NCI-H82 (cell line): ENCODE results near the gene KIT.
"Not testable (repeated sequence)": the region's sequence is repeated elsewhere in the genome, so short reads cannot be mapped to it uniquely, and the experiment has no call there.

ENCODE experiments used
- DNase-seq: peaks from one replicate; lab custom pipeline; 2025; lab: John Stamatoyannopoulos, UW

The KIT gene

DNA sequence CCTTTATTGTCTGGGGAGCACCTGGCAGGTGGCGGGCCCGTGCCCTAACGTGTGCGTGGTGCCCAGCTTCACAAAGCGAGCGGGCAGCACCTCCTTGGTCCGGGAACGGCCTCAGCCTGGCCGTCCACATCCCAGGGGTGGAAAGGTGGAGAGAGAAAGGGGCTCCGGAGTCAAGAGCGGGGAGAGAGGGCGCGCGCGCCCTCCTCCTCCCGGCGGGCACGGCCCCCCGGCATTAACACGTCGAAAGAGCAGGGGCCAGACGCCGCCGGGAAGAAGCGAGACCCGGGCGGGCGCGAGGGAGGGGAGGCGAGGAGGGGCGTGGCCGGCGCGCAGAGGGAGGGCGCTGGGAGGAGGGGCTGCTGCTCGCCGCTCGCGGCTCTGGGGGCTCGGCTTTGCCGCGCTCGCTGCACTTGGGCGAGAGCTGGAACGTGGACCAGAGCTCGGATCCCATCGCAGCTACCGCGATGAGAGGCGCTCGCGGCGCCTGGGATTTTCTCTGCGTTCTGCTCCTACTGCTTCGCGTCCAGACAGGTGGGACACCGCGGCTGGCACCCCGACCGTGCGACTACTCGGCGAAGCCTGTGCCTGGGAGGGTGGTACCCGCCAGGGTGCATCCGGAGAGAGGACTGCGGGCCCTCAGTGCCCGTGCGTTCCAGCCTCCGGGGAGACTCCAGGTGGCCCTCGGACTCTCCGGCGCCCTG, at the start of gene KIT:
Gene KIT (plus strand): TSS at position 407 of the 701 bp plus-strand sequence. CDS start 58 bp downstream, at position 465.
- peak; percentile 78 for DNase-seq

DNA sequence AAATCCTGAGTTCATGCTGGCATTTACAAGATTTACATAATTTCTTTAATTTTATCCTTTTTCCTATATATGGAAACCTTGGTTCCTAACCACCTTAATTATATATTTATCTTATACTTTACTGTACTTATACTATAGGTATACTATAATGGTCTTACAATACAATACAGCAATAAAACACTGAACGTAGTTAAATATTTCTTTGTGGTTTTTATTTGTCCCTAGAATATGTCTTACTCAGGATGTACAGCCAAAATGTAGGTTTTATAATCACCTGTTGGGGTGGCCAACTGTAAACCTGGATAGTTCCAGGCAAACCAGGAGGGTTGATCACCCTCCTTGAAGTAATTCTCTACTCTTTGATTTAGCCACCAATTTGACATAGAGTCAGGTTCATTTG, 48.4 kb upstream of the KIT start:
- DNase-seq: no peak

DNA sequence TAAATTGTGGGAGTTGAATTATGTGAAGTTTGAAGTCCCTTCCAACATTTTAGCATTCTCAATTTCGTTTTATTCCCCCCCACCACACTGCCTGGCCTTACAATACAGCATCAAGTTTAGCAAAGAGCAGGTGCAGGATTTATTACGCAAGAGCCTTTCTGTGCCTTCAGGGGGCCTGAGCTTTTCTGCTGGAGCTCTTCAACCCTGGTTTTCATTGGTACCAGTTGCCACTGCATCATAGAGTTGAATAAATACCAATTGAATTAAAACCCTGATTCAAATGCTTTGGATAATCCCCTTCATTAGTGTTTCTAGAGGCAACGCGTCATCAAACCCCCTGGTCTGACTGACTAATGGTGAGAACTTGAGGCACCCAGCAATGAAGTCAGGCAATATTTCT, 43.6 kb upstream of the KIT start:
- no peak for DNase-seq

DNA sequence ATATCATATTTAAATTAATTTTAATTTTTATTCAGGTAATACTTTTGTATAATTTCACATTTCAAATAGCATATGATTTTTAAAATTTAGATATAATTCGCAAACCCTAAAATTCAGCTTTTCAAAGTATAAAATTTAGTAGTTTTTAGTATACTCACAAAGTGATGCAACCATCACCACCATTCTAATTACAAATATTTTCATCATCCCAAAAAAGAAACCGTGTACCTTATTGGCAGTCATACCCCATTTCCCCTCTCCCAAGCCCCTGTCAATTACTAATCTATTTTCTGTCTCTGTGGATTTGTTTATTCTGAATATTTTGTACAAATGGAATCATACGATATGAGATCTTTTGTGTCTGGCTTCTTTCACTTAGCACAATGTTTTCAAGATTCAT, 37.0 kb upstream of the KIT start:
- no peak for DNase-seq

DNA sequence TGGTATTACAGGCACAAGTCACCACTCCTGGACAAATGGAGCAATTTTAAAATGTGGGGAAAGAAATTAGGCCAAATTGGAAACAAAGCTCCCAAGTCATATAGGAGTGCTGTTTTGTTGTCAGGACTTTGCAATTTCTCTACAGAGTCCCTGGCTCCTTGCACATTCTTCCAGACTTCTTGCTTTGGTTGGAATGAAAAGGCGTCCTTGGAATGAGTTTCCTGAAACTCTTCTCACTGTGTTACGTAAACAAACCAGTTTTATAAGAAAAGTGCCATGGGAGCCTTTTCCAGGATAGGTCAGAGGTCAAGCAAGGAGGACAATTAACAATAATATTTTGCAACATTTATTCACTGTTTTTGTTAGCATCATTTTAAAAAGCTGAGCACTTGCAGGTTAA, 32.4 kb upstream of the KIT start:
- DNase-seq: no peak

DNA sequence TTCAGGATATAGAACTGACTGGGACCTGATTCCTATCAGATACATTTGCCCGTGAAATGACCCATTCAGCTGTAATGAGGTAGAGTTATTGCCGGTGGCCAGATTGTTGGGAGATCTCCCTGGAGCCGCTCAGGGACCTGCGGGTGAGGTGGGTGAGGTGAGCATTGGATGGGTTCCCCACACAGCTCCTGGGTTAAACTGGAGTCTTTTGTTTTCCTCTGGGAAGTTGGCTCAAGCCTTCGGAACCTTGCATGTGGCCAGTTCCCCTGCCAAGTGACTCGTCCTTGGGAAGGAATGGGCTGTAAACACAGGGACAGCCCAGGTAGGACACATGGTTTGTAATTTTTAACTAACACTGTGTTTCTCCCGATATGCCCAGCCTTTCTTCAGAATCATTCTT, 31.6 kb upstream of the KIT start:
- DNase-seq: no peak

DNA sequence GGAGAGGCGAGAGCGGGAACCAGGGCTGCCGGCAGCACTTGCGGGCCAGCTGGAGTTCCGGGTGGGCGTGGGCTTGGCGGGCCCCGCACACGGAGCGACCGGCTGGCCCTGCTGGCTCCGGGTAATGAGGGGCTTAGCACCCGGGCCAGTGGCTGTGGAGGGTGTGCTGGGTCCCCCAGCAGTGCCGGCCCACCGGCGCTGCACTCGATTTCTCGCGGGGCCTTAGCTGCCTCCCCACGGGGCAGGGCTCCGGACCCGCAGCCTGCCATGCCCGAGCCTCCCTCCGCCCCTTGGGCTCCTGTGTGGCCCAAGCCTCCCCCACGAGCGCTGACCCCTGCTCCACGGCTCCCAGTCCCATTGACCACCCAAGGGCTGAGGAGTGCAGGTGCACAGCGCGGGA, 25.2 kb upstream of the KIT start:
- no peak for DNase-seq

DNA sequence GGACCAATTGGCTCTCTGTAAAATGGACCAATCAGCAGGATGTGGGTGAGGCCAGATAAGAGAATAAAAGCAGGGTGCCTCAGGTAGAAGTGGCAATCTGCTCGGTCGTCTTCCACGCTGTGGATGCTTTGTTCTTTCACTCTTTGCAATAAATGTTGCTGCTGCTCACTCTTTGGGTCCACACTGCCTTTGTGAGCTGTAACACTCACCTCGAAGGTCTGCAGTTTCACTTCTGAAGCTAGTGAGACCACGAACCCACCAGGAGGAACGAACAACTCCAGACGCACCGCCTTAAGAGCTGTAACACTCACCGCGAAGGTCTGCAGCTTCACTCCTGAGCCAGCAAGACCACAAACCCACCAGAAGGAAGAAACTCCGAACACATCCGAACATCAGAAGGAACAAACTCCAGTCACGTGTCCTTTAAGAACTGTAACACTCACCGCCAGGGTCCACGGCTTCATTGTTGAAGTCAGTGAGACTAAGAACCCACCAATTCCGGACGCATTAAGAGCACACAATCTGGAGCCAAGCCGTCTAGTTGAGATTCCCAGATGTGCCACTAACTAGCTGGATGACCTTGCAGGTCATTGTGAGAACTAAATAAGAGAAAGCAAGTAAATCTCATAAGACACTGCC, 24.5 kb upstream of the KIT start:
- DNase-seq: not testable (repeated sequence)

DNA sequence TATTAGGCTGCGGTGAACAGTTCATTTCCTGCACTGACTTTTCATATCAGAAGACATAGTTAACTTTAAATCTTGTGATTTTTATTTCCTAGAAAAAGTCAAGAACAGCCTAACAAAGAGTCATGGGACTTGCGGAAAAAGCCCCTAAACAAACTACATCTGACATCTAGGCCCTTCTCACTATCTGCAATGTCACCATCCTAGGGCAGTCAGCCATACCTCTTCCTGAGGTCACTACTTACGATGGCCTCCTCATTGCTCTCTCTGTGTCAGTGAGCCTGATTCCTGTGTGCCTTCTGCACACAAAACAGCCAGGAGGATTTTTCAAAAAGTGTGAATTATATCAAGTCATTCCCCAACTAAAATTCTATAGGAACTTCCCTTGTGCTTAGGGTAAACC, 22.4 kb upstream of the KIT start:
- no peak for DNase-seq

DNA sequence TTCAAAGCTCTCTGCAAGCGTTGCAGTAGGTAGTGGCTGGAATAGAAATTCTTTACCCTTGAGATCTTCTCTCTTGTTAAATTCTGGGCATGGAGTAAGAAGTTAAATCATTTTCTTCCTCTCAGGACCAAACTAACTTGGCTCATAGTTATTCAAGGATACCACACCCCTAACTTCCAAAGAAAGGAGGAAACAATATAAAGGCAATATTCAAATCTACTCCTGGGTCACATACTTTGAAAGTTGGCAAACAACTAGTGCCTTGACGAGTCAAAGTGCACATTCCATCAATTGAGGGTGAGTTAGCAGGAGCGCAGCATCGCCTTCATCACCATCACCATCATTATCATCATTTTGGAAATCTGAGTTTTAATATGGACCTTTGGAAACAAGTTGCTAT, 20.4 kb upstream of the KIT start:
- DNase-seq: no peak

DNA sequence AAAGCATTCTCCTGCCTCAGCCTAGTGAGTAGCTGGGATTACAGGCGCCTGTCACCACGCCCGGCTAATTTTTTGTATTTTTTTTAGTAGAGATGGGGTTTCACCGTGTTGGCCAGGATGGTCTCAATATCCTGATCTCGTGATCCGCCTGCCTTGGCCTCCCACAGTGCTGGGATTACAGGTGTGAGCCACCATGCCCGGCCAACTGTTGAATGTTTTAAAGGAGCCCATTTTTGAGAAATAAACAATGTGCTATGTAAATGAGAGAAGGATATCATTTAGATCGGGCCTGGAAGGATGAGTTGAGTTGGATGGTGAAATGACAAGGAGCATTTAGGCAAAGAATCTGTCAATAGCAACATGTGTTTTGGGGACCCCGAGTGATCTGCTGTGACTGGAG, 16.7 kb upstream of the KIT start:
- DNase-seq: not testable (repeated sequence)

DNA sequence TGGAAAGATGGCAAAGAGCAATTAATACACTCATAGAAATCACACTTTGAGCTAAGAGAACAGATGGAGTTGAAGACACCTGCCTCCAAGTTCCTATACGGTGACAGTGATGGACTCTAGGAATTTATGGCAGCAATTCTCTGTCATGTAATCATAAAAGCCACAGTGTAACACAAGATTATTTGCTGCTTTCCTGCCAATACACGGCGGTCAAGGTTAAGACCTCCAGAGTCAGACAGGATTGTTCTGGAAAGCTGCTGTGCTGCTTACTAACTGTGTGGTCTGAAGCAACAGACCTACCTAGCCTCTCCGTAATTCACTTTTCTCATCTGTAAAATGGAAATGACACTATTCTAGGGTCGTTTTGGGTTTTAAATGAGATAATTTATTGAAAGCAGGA, 14.6 kb upstream of the KIT start:
- no peak for DNase-seq

DNA sequence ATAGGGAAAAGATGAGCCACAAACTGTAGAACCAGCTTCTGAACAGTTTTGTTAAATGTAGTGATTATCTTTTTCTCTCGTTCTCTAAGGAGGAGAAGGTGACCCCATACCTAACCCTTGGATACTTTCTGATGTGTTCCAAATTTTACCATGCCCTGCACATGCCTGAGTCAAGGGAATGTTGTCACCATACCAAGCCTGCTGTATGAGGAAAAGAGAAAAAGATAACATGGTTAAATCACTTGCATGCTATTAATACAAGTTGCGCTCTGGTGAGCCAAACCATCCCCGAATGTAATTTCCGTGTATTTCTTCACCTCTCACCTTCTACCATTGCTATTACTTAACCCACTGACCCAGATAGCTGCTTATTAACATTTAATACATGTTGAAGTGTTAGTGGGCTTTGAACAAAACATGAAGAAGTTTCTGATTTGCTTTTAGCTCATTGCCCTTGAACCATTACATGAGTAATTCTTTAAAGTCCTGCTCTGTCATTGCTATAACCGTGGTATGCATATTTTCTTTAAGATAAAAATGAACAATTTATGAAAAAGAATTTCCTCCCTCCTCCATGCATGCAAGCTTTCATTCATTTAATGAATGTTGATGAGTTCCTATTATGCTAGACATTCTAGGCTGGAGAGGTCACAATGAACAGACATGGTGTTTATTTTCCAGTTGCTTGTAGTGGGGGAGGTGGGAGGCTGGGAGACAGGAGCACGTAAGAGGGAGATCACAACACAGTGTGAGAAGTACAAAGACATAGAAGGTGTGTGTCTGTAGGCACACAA, 13.6 kb upstream of the KIT start:
- no peak for DNase-seq

DNA sequence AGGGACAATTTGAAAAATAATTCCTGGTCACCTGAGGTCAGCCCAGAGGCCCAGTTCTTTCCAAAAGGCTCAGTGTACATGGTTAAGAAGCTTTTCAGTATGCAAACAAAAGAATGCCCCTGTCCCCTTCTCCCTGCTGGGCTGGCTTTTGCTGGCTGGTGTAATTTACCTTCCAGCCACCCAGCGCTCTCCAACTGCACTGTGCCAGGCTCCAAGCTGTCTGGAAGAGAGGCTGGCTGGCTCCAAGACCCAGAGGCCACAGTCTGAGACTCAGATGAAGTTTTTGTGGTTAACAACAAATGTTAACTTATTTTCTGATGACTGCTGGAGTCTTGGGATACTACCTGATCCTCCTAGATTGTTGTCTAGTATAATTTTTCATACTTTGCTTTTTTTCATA, 11.9 kb upstream of the KIT start:
- no peak for DNase-seq

DNA sequence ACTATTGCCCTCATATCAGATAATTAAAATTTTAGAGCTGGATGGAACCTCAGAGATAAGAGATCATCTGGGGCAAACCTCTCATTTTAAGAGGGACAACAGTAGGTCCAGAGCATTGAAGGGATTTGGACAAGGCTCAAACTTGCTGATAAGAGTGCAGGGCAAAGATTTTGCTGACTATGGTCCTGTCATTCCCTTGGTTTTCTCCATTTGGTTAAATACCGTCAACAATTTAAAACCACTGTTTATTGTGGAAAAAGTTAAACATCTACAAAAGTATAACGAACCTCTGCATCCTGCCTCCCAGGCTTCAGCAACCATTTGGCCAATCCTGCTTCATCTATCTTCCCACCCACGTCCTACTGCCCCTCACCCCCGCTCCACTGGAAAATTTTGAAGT, 10.7 kb upstream of the KIT start:
- no peak for DNase-seq

DNA sequence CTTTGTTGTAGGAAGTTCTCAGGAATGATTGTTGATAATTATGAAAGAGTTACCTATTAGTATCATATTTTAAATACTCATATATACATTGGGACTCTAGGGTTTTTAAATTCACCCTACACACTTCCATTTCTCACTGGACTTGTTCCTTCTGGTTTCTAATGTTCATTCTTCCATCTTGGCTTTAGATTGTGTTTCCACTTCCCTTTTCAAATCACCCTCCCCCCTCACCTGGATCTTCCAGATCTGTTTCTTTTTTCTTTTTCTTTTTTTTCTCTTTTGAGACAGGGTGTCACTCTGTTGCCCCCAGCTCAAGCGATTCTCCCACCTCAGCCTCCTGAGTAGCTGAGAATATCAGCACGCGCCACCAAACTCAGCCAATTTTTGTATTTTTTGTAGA, 6.7 kb upstream of the KIT start:
- DNase-seq: no peak

DNA sequence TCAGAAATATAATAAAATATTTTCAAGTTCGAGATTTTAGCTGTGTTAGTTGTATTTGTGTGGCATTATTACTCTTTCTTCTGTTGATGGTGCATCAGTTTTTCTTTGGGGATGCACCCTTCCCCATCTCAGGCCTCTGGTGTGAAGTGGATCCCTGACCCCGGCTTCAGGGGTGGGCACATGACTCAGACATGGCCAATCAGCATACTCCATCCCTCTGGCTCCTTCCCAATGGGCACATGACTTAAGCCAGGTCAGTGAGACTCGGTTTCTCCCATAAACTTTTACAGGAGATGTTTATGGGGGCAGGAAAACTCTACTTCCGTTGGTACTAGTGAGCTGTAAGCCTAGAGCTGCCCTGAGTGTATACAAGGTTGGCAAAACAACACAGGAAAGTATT, 3.0 kb upstream of the KIT start:
- no peak for DNase-seq

DNA sequence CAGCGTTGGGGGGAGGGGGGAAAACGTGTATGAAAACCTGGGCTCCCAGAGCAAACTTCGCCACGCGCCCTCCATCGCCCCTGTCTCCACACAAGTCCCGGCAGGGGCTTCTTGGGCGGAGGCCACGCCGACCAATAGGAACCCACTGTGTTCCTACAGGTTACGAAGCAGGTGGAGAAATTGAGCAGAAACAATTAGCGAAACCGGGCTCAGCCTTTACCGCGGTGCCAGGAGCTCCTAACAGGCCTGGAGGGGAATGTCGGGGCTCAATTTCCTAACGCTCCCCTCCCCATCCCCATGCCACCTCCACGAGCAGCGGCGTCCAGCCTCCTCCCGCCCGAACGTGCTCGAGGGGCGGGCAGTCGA, 589 bp upstream of the KIT start:
- no peak for DNase-seq

DNA sequence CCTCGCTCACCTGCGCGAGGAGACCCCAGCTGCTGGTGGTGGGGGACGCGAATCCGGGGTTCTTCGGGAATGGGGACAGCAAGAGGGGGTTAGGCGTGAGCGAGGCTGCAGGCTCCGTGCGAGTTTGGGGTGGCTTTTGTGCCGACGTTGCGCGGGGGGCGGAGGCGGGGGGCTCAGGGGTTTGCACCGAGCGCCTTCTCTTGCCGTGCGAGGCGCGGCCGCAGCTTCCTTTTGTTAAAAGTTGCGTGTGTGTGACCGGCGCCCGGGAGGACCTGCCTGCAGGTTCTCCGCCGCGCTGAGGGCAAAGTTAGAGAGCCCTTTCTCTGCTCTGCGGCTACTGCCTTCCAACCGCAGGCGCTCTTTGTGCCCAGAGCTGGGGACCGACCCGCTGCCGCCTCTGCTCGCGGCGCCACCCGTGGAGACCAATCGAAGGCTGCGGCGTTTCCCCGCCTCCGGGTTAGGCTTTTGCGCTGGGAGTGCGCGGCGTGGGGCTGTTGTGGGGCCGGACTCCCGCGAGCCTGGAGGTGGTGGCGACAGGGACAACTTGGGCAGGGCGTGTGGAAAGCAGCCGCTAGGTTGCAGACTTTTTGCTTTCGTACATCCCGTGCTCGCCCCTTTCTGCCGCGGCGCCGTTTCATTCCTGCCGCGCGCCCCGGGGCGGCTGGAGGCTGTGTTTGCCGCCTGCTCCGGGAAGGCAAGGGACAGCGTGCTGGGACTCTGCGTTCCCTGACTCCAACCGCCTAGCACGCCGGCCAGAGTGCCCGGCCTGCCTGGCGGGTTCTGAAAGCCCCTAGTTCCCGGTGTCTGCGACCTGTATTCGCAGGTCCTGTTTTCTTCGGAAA, 716 bp downstream of the KIT start:
- DNase-seq: peak; percentile 26

DNA sequence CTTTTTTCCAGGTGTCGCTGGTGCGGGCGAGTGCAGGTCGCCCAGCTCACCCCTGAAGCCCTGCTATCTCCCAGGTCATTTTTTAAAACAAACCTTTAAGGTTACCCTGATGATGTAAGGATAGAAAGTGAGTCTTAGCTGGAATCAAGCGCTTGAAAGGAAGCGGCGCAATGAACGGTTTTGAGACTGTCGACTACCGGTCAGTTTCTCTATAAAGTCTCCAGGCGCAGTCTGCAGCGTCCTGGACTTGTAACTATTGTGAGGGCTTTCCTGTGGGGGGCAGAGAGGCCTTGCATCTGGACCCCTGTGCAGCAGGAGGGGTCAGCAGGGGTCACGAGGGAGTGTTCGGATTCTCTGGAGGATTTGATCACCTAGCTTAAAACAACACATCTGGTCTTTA, 1.6 kb downstream of the KIT start:
- DNase-seq: no peak

DNA sequence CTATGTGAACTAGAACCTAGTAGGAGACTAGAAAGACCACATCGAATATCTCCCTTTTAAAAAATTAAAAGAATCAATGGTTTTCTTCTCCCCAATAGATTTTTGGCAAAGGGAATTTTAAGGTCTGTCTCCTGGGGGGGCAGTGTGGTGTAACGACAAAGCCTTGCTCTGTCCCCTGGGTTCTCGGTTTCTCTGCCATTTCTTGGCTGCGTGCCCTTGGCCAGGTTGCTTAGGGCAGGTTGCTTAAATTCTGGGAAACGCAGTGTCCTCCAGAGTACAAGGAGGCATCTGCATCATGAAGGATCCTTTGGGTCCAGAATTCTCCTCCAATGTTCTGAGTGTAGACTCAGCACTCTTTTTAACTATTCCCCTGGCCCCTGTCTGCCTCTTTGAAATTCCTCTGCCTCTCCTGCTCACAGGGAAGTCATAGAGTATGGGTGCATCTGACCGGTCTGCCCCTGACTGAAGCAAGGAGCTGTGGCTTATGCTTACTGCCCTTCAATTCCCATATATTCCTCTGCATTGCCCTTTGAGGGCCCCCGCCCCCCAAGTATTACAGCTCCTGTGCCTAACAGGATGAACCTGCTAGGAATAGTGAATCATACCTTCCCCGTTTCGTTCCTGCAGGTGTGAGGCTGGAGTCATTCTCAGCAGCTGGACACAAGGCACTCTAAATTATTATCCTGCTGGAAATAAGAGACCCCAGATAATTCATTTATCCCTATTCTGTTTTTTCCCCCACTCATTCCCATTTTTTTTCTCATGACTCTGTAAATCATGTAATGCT, 2.2 kb downstream of the KIT start:
- DNase-seq: no peak

DNA sequence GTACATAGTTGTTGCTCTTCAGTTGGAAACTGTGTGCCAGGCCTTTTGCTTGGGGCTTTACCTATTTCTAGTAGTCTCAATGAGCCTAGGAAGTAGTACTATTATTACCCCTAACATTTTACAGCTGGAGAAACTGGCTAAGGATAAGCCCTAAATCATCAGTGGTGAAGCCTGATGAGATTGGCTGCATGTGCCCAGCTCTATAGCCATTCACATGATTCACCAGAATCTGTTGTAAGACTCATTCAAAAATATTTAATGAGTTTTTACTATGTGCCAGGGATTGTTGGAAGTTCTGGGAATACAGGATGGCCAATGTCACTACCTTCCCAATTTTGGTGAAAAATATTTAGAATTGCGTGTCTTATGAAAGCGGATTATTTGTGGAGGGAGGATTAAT, 2.8 kb downstream of the KIT start:
- DNase-seq: no peak
